ENCODE measurements around the gene TJP1. TPM values are rescaled to one million over a fixed set of nuclear protein-coding genes. Genes with fewer than 3 reads are reported as not detected.

The TJP1 gene
- total RNA-seq = 100 to 1,000 TPM; 100 to 115 (median 103) TPM

DNA sequence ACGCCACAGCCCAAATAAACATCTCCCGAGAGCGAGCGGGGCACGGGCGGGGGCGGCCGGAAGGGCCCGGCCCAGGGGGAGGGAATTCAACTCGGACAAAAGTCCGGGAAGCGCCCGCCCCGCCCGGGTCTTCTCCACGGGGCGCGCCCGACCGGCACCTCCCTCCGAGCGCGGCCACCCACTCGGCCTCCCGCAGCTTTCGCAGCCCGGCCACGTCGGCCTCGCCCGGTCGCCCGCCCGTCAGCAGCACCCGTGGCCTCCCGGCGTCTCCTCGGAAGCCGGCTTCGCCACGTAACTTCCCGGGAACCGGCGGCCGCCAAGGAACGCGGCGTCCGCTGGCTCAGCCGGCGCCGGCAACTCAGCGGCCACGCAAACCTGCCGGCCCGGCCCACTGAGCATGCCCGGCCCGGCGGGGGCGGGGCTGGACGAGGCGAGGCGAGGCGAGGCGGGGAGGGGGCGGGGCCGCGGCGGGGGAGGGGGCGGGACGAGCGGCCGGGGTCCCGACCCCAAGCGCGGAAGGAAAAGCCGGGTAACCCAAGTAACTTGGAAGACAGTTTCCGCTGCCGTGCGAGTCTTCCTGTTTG, at the start of gene TJP1:
TJP1 (minus strand) TSS at position 369 of the 584 bp plus-strand sequence. CDS start 440 bp downstream, outside the sequence.
- H3K36me3 ChIP-seq = no peaks in the 10 kb centered on the region
- peak within 1 kb of the TSS; percentile 85 to 98 (median 96) for H3K27ac ChIP-seq
- 3% methylated on average over 7 of the region's 80 CpGs; no CpG with 5 or more reads in 1 of the 2 donors for WGBS, 2 donors (ENCODE audit: low coverage in 1 of 2)
- peak; percentile 93 for ATAC-seq
- no peaks in the 10 kb centered on the region for H3K9me3 ChIP-seq
- H3K27me3 ChIP-seq = no peaks in the 10 kb centered on the region
- H3K4me1 ChIP-seq = peaks cover 0 to 38% (median 0%) of the 10 kb centered on the region in 3 donors
- TF ChIP-seq POLR2A (IDR thresholded peaks at IDR 0.05) (peak; percentile 82 to 84), POLR2AphosphoS5 (IDR thresholded peaks at IDR 0.05) (peak; percentile 58), EP300 (IDR thresholded peaks at IDR 0.05) (no peak)
- TF ChIP-seq, protein P1, sequence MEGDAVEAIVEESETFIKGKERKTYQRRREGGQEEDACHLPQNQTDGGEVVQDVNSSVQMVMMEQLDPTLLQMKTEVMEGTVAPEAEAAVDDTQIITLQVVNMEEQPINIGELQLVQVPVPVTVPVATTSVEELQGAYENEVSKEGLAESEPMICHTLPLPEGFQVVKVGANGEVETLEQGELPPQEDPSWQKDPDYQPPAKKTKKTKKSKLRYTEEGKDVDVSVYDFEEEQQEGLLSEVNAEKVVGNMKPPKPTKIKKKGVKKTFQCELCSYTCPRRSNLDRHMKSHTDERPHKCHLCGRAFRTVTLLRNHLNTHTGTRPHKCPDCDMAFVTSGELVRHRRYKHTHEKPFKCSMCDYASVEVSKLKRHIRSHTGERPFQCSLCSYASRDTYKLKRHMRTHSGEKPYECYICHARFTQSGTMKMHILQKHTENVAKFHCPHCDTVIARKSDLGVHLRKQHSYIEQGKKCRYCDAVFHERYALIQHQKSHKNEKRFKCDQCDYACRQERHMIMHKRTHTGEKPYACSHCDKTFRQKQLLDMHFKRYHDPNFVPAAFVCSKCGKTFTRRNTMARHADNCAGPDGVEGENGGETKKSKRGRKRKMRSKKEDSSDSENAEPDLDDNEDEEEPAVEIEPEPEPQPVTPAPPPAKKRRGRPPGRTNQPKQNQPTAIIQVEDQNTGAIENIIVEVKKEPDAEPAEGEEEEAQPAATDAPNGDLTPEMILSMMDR (IDR thresholded peaks at IDR 0.05) = peak in 1 of 4 experiments; percentile 10
- H3K4me3 ChIP-seq = peak within 1 kb of the TSS; percentile 89 to 90

DNA sequence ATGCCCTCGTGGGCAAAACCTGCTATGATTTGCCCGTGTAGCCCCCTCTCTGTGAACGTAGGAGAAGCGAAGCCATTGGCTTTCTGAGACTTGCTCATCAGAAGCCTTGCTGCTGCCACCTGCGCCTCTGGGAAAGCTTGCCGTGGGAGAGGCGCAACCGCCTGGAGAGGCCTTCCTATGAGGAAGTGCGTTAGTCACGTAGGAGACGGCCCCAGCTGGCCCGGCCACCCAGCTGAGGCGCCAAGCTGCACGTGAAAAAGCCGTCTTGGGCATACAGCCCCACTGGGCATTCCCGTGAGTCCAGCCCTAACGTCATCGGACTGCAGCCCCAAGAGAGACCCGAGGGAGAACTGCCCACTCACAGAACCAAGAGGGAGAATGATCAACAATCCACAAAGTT, 49.1 kb upstream of the TJP1 start:
- H3K36me3 ChIP-seq = no peaks in the 10 kb centered on the region
- no peaks in the 10 kb centered on the region for H3K27me3 ChIP-seq
- H3K9me3 ChIP-seq = no peaks in the 10 kb centered on the region
- 64 to 98% methylated on average over 4 to 11 of the region's 19 CpGs for WGBS, 2 donors (ENCODE audit: low coverage in 1 of 2)
- TF ChIP-seq, protein P1 (IDR thresholded peaks at IDR 0.05) = no peak
- TF ChIP-seq EP300 (IDR thresholded peaks at IDR 0.05) (no peak), POLR2AphosphoS5 (IDR thresholded peaks at IDR 0.05) (no peak), POLR2A (IDR thresholded peaks at IDR 0.05) (no peak)
- peak; percentile 40 for ATAC-seq
- no peak overlapping the region for H3K4me3 ChIP-seq
- peak overlapping the region in 3 of 4 donors; percentile 43 to 55 (median 51) for H3K27ac ChIP-seq
- H3K4me1 ChIP-seq = peaks cover 0 to 25% (median 0%) of the 10 kb centered on the region in 3 donors

DNA sequence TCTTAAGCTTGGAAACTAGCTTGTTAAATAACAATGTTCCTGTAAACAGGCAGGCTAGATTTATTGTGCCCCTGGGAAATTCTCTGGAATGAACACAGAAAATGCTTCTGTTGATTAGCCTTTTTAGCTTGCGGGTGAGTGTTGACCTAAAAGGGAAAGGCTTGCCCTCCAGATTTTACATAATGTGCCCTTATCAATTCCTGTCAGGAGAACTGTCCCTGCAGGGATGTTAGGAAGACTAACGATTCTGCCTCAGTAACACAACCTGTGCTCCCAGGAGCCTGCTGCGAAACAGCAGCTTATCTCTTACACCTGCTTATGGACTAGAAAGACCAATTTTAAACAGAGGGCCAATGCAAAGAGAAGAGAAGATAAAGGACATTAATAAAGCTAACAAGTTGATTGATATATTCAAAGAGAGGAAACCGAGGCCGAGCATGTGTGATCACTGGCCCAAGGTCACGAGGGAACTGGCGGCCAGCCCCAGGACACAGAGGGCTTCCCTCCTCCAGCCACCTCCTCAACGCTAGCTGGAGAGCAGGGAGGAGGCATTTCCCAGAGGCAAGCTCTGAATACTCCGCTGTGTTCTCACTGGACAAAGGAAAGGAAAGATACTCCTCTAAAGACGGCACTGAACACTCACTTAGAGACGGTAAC, 48.4 kb upstream of the TJP1 start:
- H3K4me1 ChIP-seq = peaks cover 0 to 25% (median 0%) of the 10 kb centered on the region in 3 donors
- H3K27ac ChIP-seq = peak overlapping the region in 3 of 4 donors; percentile 43 to 55 (median 51)
- 38 to 77% methylated on average over 4 to 6 of the region's 11 CpGs for WGBS, 2 donors (ENCODE audit: low coverage in 1 of 2)
- H3K9me3 ChIP-seq = no peaks in the 10 kb centered on the region
- H3K27me3 ChIP-seq = no peaks in the 10 kb centered on the region
- H3K36me3 ChIP-seq = no peaks in the 10 kb centered on the region
- TF ChIP-seq EP300 (IDR thresholded peaks at IDR 0.05) (no peak), POLR2AphosphoS5 (IDR thresholded peaks at IDR 0.05) (no peak), POLR2A (IDR thresholded peaks at IDR 0.05) (no peak)
- TF ChIP-seq, protein P1 (IDR thresholded peaks at IDR 0.05) = no peak
- H3K4me3 ChIP-seq = peak overlapping the region in 1 of 2 donors; percentile 8
- peak; percentile 50 for ATAC-seq

GRCh38 chr15:29867241-29868000, 45.2 kb upstream of the TJP1 start:
- no peaks in the 10 kb centered on the region for H3K27me3 ChIP-seq
- no peak overlapping the region for H3K27ac ChIP-seq
- whole genome bisulfite sequencing, 2 donors (ENCODE audit: low coverage in 1 of 2) = 57 to 63% methylated on average over 2 of the region's 3 CpGs
- no peak for TF ChIP-seq POLR2AphosphoS5 (IDR thresholded peaks at IDR 0.05)
- no peak for TF ChIP-seq EP300 (IDR thresholded peaks at IDR 0.05)
- no peak for TF ChIP-seq POLR2A (IDR thresholded peaks at IDR 0.05)
- TF ChIP-seq, protein P1 (IDR thresholded peaks at IDR 0.05) = no peak
- no peaks in the 10 kb centered on the region for H3K9me3 ChIP-seq
- no peak overlapping the region for H3K4me3 ChIP-seq
- ATAC-seq = no peak
- H3K36me3 ChIP-seq = no peaks in the 10 kb centered on the region
- peaks cover 0 to 25% (median 0%) of the 10 kb centered on the region in 3 donors for H3K4me1 ChIP-seq

Data from gastroesophageal sphincter (tissue), 4 donors.